Mesenchymal stem cell (in vitro differentiated cells and primary cell): ENCODE results near the gene SIPA1L3.
A peak's percentile ranks its signal among the peaks of the same experiment; 100 is the strongest.

ENCODE experiments used
- DNase-seq: peaks from one replicate; pipeline ENCODE4 v3.0.0-alpha.2; 2013
- H2AFZ ChIP-seq: one replicate; pipeline ENCODE4 v1.6.1; 2013; ENCODE audit warnings: low read depth, mild to moderate bottlenecking, control low read depth, inconsistent platforms, low read length, moderate library complexity
- H2AK5ac ChIP-seq: 2 replicates; pipeline ENCODE4 v1.6.1; 2013; ENCODE audit warnings: low read length, moderate library complexity, mild to moderate bottlenecking, inconsistent platforms; ENCODE audit not compliant: severe bottlenecking
- H2BK120ac ChIP-seq: one replicate; pipeline ENCODE4 v1.6.1; 2013; ENCODE audit warnings: low read depth, mild to moderate bottlenecking, inconsistent platforms, low read length, moderate library complexity
- H2BK12ac ChIP-seq, 2 experiments: one replicate each; pipeline ENCODE4 v1.6.1; 2013; ENCODE audit warnings: inconsistent platforms in 2 of 2, low read length in 2 of 2, mild to moderate bottlenecking in 2 of 2, moderate library complexity in 2 of 2, control low read depth in 1 of 2
- H2BK15ac ChIP-seq: one replicate; pipeline ENCODE4 v1.6.1; 2013; ENCODE audit warnings: mild to moderate bottlenecking, low read depth, inconsistent platforms; ENCODE audit not compliant: poor library complexity, severe bottlenecking
- H2BK5ac ChIP-seq: 2 replicates; pipeline ENCODE4 v1.6.1; 2013; ENCODE audit warnings: low read depth, mild to moderate bottlenecking, low read length, control low read depth, inconsistent platforms; ENCODE audit not compliant: poor library complexity, severe bottlenecking
- H3K14ac ChIP-seq, 2 experiments: one replicate each; pipeline ENCODE4 v1.6.1; 2013; ENCODE audit warnings: inconsistent platforms in 2 of 2, low read length in 2 of 2, control low read depth in 1 of 2, mild to moderate bottlenecking in 1 of 2, moderate library complexity in 1 of 2
- H3K18ac ChIP-seq, 2 experiments: one replicate each; pipeline ENCODE4 v1.6.1; 2013; ENCODE audit warnings: inconsistent platforms in 2 of 2, low read length in 2 of 2, control low read depth in 1 of 2, low read depth in 1 of 2, mild to moderate bottlenecking in 1 of 2
- H3K23ac ChIP-seq, 2 experiments: one replicate each; pipeline ENCODE4 v1.6.1; 2013; ENCODE audit warnings: inconsistent platforms in 2 of 2, low read length in 2 of 2, mild to moderate bottlenecking in 2 of 2, moderate library complexity in 2 of 2, control low read depth in 1 of 2
- H3K27ac ChIP-seq: 2 replicates; pipeline ENCODE4 v1.5.1; 2013; ENCODE audit warnings: mild to moderate bottlenecking, moderate library complexity, low read length, control low read depth, inconsistent platforms; ENCODE audit not compliant: poor library complexity, severe bottlenecking
- H3K27me3 ChIP-seq, 2 experiments: 2 replicates each; pipeline versions ENCODE4 v1.6.1 to v1.7.0; 2013; ENCODE audit warnings: low read length in 2 of 2, mild to moderate bottlenecking in 2 of 2, moderate library complexity in 2 of 2, control low read depth in 1 of 2, inconsistent platforms in 1 of 2; ENCODE audit not compliant: control insufficient read depth in 1 of 2, insufficient read depth in 1 of 2
- H3K36me3 ChIP-seq, 2 experiments: 2 replicates each; pipeline versions ENCODE4 v1.6.1 to v1.7.0; 2013; ENCODE audit warnings: low read length in 2 of 2, control low read depth in 1 of 2, inconsistent platforms in 1 of 2, low read depth in 1 of 2, mild to moderate bottlenecking in 1 of 2; ENCODE audit not compliant: insufficient read depth in 2 of 2, control insufficient read depth in 1 of 2
- H3K4ac ChIP-seq, 2 experiments: one replicate each; pipeline ENCODE4 v1.6.1; 2013; ENCODE audit warnings: inconsistent platforms in 2 of 2, low read length in 2 of 2, mild to moderate bottlenecking in 2 of 2, moderate library complexity in 2 of 2, control low read depth in 1 of 2, low read depth in 1 of 2
- H3K4me1 ChIP-seq: 2 replicates; pipeline ENCODE4 v1.6.1; 2013; ENCODE audit warnings: low read depth, low read length, control low read depth; ENCODE audit not compliant: control insufficient read depth, insufficient read depth
- H3K4me2 ChIP-seq: 2 replicates; pipeline ENCODE4 v1.6.1; 2013; ENCODE audit warnings: low read length, mild to moderate bottlenecking, inconsistent platforms; ENCODE audit not compliant: poor library complexity, severe bottlenecking
- H3K4me3 ChIP-seq, 2 experiments: 2 replicates each; pipeline versions ENCODE4 v1.5.1 to v1.7.0; 2013; ENCODE audit warnings: low read length in 2 of 2, mild to moderate bottlenecking in 2 of 2, control low read depth in 1 of 2, low read depth in 1 of 2; ENCODE audit not compliant: insufficient read depth in 1 of 2
- H3K79me1 ChIP-seq: replicated peaks from 2 replicates; pipeline ENCODE4 v1.6.1; 2013; ENCODE audit warnings: mild to moderate bottlenecking, control low read depth, low read length, inconsistent platforms; ENCODE audit not compliant: poor library complexity, severe bottlenecking
- H3K9ac ChIP-seq: 2 replicates; pipeline ENCODE4 v1.7.0; 2013; ENCODE audit warnings: mild to moderate bottlenecking, low read length, moderate library complexity
- H3K9me3 ChIP-seq: 2 replicates; pipeline ENCODE4 v1.7.0; 2013; ENCODE audit warnings: mild to moderate bottlenecking, low read length; ENCODE audit not compliant: control insufficient read depth
- H4K8ac ChIP-seq: one replicate; pipeline ENCODE4 v1.6.1; 2013; ENCODE audit warnings: inconsistent platforms, mild to moderate bottlenecking, low read length, moderate library complexity
- H4K91ac ChIP-seq: one replicate; pipeline ENCODE4 v1.6.1; 2013; ENCODE audit warnings: mild to moderate bottlenecking, low read length, inconsistent platforms
- WGBS: methylation state at CpG from one replicate; pipeline ENCODE4 v1.1.7; 2013; ENCODE audit warnings: mixed read lengths; 5-methylcytosine and 5-hydroxymethylcytosine counted together

The SIPA1L3 gene

GRCh38 chr19:37936886-37937285, 29.9 kb downstream of the SIPA1L3 start:
- Histone ChIP-seq H3K79me1 (peaks cover 2% of the 10 kb centered on the region), H3K9me3 (peaks cover 14% of the 10 kb centered on the region), H3K27ac (no peak overlapping the region), H4K8ac (no peak overlapping the region), H3K4me1 (peaks cover 20% of the 10 kb centered on the region), H3K14ac (no peak overlapping the region), H3K4me3 (no peak overlapping the region), H2BK120ac (no peak overlapping the region), H3K36me3 (peaks cover 8 to 11% of the 10 kb centered on the region in 2 experiments), H2AFZ (no peak overlapping the region), H2BK5ac (no peak overlapping the region), H4K91ac (no peak overlapping the region), H3K23ac (no peak overlapping the region), H3K4ac (no peak overlapping the region), H3K4me2 (no peak overlapping the region), H2BK15ac (no peak overlapping the region), H3K9ac (no peak overlapping the region), H3K18ac (no peak overlapping the region), H3K27me3 (no peaks in the 10 kb centered on the region), H2AK5ac (no peak overlapping the region), H2BK12ac (no peak overlapping the region)
- WGBS: 100% methylated on average over 2 of the region's 2 CpGs
- no peak for DNase-seq

GRCh38 chr19:37938353-37938752, 31.3 kb downstream of the SIPA1L3 start:
- H2BK15ac ChIP-seq: no peak overlapping the region
- H2BK12ac ChIP-seq: no peak overlapping the region
- H3K36me3 ChIP-seq: peaks cover 11 to 16% of the 10 kb centered on the region in 2 experiments
- no peaks in the 10 kb centered on the region for H3K27me3 ChIP-seq
- peaks cover 20% of the 10 kb centered on the region for H3K4me1 ChIP-seq
- H3K14ac ChIP-seq: no peak overlapping the region
- H3K27ac ChIP-seq: no peak overlapping the region
- no peak overlapping the region for H3K18ac ChIP-seq
- no peak overlapping the region for H2BK5ac ChIP-seq
- no peak overlapping the region for H4K91ac ChIP-seq
- H2AK5ac ChIP-seq: no peak overlapping the region
- H3K79me1 ChIP-seq: peaks cover 2% of the 10 kb centered on the region
- DNase-seq: no peak
- H3K9me3 ChIP-seq: peaks cover 14% of the 10 kb centered on the region
- H3K4ac ChIP-seq: no peak overlapping the region
- no peak overlapping the region for H4K8ac ChIP-seq
- no peak overlapping the region for H3K4me3 ChIP-seq
- 100% methylated on average over 1 of the region's 1 CpG for WGBS
- H3K9ac ChIP-seq: no peak overlapping the region
- H3K4me2 ChIP-seq: no peak overlapping the region
- H2AFZ ChIP-seq: no peak overlapping the region
- no peak overlapping the region for H2BK120ac ChIP-seq
- no peak overlapping the region for H3K23ac ChIP-seq

GRCh38 chr19:37941782-37942515, 34.9 kb downstream of the SIPA1L3 start:
- Histone ChIP-seq H2AK5ac (peak overlapping the region; percentile 58), H2BK120ac (no peak overlapping the region), H3K27me3 (no peaks in the 10 kb centered on the region), H3K9ac (no peak overlapping the region), H3K4me3 (no peak overlapping the region), H3K9me3 (no peaks in the 10 kb centered on the region), H3K79me1 (peaks cover 3% of the 10 kb centered on the region), H3K36me3 (peaks cover 14 to 15% of the 10 kb centered on the region in 2 experiments), H3K23ac (no peak overlapping the region), H3K4ac (no peak overlapping the region), H4K8ac (no peak overlapping the region), H3K27ac (peak overlapping the region; percentile 70), H3K18ac (no peak overlapping the region), H2BK12ac (peak overlapping the region in 1 of 2 experiments; percentile 31), H4K91ac (no peak overlapping the region), H2AFZ (no peak overlapping the region), H2BK5ac (no peak overlapping the region), H3K14ac (no peak overlapping the region), H3K4me2 (no peak overlapping the region), H2BK15ac (no peak overlapping the region), H3K4me1 (peaks cover 15% of the 10 kb centered on the region)
- 90% methylated on average over 11 of the region's 12 CpGs for whole genome bisulfite sequencing
- DNase-seq: no peak

GRCh38 chr19:37942516-37942902, 35.5 kb downstream of the SIPA1L3 start:
- H2AK5ac ChIP-seq: peak overlapping the region; percentile 75
- no peak overlapping the region for H4K8ac ChIP-seq
- no peak overlapping the region for H3K4me2 ChIP-seq
- WGBS: 96% methylated on average over 6 of the region's 6 CpGs
- no peak overlapping the region for H3K4ac ChIP-seq
- H3K4me1 ChIP-seq: peaks cover 15% of the 10 kb centered on the region
- peaks cover 14 to 15% of the 10 kb centered on the region in 2 experiments for H3K36me3 ChIP-seq
- H2AFZ ChIP-seq: no peak overlapping the region
- H4K91ac ChIP-seq: no peak overlapping the region
- H2BK5ac ChIP-seq: no peak overlapping the region
- peaks cover 3% of the 10 kb centered on the region for H3K79me1 ChIP-seq
- H3K27ac ChIP-seq: no peak overlapping the region
- H3K9ac ChIP-seq: no peak overlapping the region
- no peak for DNase-seq
- no peak overlapping the region for H3K23ac ChIP-seq
- no peak overlapping the region for H2BK120ac ChIP-seq
- H3K14ac ChIP-seq: no peak overlapping the region
- H3K18ac ChIP-seq: no peak overlapping the region
- no peak overlapping the region for H2BK12ac ChIP-seq
- no peaks in the 10 kb centered on the region for H3K27me3 ChIP-seq
- no peak overlapping the region for H3K4me3 ChIP-seq
- no peaks in the 10 kb centered on the region for H3K9me3 ChIP-seq
- no peak overlapping the region for H2BK15ac ChIP-seq
